GM13977 (cell line): Measurements from ENCODE around the gene ALPL.
"Not testable (repeated sequence)": the region's sequence is repeated elsewhere in the genome, so short reads cannot be mapped to it uniquely, and the experiment has no call there.

Experiments
- DNase-seq: peaks from one replicate; pipeline ENCODE4 v3.0.0; 2012; ENCODE audit warnings: low spot score
- in situ Hi-C: fragments of 300-500 bp; cut with MboI; formaldehyde crosslinking; loops from one replicate; pipeline ENCODE4 v1.12.0; 2022; ENCODE audit warnings: low sequenced_read_pairs, low pct_unique_long_range_greater_than_20kb, mixed read lengths, inconsistent platforms; ENCODE audit not compliant: unreplicated experiment
- TF ChIP-seq, protein P1 (sequence below): IDR thresholded peaks from 2 replicates; pipeline ENCODE4 v1.5.1; 2012; ENCODE audit warnings: mild to moderate bottlenecking, control low read depth; ENCODE audit not compliant: insufficient read depth; ENCODE audit errors: extremely low read depth, missing control alignments

Gene ALPL

GRCh38 chr1:21563971-21564370, 54.7 kb downstream of the ALPL start:
- TF ChIP-seq, protein P1, sequence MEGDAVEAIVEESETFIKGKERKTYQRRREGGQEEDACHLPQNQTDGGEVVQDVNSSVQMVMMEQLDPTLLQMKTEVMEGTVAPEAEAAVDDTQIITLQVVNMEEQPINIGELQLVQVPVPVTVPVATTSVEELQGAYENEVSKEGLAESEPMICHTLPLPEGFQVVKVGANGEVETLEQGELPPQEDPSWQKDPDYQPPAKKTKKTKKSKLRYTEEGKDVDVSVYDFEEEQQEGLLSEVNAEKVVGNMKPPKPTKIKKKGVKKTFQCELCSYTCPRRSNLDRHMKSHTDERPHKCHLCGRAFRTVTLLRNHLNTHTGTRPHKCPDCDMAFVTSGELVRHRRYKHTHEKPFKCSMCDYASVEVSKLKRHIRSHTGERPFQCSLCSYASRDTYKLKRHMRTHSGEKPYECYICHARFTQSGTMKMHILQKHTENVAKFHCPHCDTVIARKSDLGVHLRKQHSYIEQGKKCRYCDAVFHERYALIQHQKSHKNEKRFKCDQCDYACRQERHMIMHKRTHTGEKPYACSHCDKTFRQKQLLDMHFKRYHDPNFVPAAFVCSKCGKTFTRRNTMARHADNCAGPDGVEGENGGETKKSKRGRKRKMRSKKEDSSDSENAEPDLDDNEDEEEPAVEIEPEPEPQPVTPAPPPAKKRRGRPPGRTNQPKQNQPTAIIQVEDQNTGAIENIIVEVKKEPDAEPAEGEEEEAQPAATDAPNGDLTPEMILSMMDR, result no peak
- in situ Hi-C loops, result no loop called here
- DNase-seq, result no peak

GRCh38 chr1:21564521-21565095, 55.4 kb downstream of the ALPL start:
- TF ChIP-seq, protein P1, result no peak
- in situ Hi-C loops, result no loop called here
- no peak for DNase-seq

- in situ Hi-C loops, result no loop called here
- no peak for DNase-seq
- TF ChIP-seq, protein P1, result no peak
Measured at GRCh38 chr1:21565285-21565684, 56.1 kb downstream of the ALPL start.

GRCh38 chr1:21566361-21566760, 57.1 kb downstream of the ALPL start:
- DNase-seq, in situ Hi-C loops: not testable (repeated sequence)

- in situ Hi-C loops, result no loop called here
- DNase-seq, result no peak
- TF ChIP-seq, protein P1, result no peak
Measured at GRCh38 chr1:21567241-21568005, 58.2 kb downstream of the ALPL start.

GRCh38 chr1:21568006-21568746, 59.0 kb downstream of the ALPL start:
- DNase-seq, result no peak
- TF ChIP-seq, protein P1, result no peak
- in situ Hi-C loops, result no loop called here

GRCh38 chr1:21568809-21569385, 59.7 kb downstream of the ALPL start:
- in situ Hi-C loops, result no loop called here
- TF ChIP-seq, protein P1, result no peak

More at GRCh38 chr1:21568809-21569385, 59.7 kb downstream of the ALPL start:
- DNase-seq, result no peak
